Upper lobe of right lung (tissue), 1 donor: ENCODE data around the gene FCRLB. TPM values are rescaled to one million over a fixed set of nuclear protein-coding genes. Genes with fewer than 3 reads are reported as not detected.
"Not testable (repeated sequence)": the region's sequence is repeated elsewhere in the genome, so short reads cannot be mapped to it uniquely, and the experiment has no call there.

Experiments used
- ATAC-seq: fragments of 200-7000 bp; cut with Tn5 transposase; one replicate; pipeline ENCODE4 v1.9.1; 2020; ENCODE audit warnings: mild to moderate bottlenecking, moderate library complexity
- DNase-seq: peaks from one replicate; pipeline ENCODE4 v3.0.0-alpha.2; 2020
- H3K27ac ChIP-seq: fragments of 200-600 bp; one replicate; pipeline ENCODE4 v1.8.0; 2022
- H3K27me3 ChIP-seq: fragments of 200-600 bp; one replicate; pipeline ENCODE4 v1.8.0; 2022; ENCODE audit warnings: mild to moderate bottlenecking
- H3K36me3 ChIP-seq: fragments of 200-600 bp; one replicate; pipeline ENCODE4 v1.8.0; 2022
- H3K4me1 ChIP-seq: fragments of 200-600 bp; one replicate; pipeline ENCODE4 v1.8.0; 2022
- H3K4me3 ChIP-seq: fragments of 200-600 bp; one replicate; pipeline ENCODE4 v1.8.0; 2022; ENCODE audit warnings: mild to moderate bottlenecking
- H3K9me3 ChIP-seq: fragments of 200-600 bp; one replicate; pipeline ENCODE4 v1.8.0; 2022
- CTCF ChIP-seq: fragments of 200-600 bp; IDR thresholded peaks from one replicate; pipeline ENCODE4 v1.8.0; 2022; ENCODE audit warnings: antibody characterized with exemption
- intact Hi-C: fragments of 100-400 bp; cut with DNase I; formaldehyde crosslinking; loops from one replicate; pipeline ENCODE4 v1.11.0; 2022
- total RNA-seq: library from RNA; stranded (reverse); fragmentation: NEBNext Ultra II Directional; extraction: Animal tissue kit (Norgen Biotek cat#: 25700); gene quantifications from one replicate; pipeline ENCODE4 v1.2.1, GENCODE V29; 2021
- donor health status: DM: no; HTN: yes; CAD: no; lungs with severe emphysema.

FCRLB gene
- total RNA-seq, 1 donor from 2014 or later, result 2.0 TPM

DNA sequence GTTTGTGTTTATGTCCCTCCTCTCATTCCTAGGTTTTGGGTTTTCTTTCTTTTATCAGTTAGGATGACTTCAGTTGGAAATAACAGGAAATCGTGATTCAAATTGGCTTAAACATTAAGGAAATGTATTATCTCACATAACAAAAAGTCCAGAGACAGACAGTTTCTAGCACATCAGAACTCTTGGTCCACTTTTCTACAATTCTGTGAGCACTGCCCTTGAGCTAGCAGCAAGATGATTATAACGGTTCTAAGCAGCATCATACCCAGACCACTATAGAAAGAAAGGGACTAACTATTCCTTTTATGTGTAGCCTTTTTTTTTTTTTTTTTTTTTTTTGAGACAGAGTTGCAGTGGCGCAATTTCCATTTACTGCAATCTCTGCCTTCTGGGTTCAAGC is 39.5 kb upstream of the FCRLB start:
- Histone ChIP-seq H3K27me3 (no peaks in the 10 kb centered on the region), H3K4me1 (no peaks in the 10 kb centered on the region), H3K9me3 (no peaks in the 10 kb centered on the region), H3K4me3 (no peak overlapping the region), H3K27ac (no peak overlapping the region), H3K36me3 (no peaks in the 10 kb centered on the region)
- no peak for DNase-seq
- no peak for ATAC-seq
- TF ChIP-seq CTCF, result no peak
- intact Hi-C loops, result no loop called here

- H3K27me3 ChIP-seq, result peaks cover 5% of the 10 kb centered on the region
- ATAC-seq, result no peak
- H3K4me1 ChIP-seq, result no peaks in the 10 kb centered on the region
- TF ChIP-seq CTCF, result no peak
- H3K36me3 ChIP-seq, result no peaks in the 10 kb centered on the region
- intact Hi-C loops, result no loop called here
- no peak overlapping the region for H3K27ac ChIP-seq
- H3K4me3 ChIP-seq, result no peak overlapping the region
- DNase-seq, result no peak
- H3K9me3 ChIP-seq, result no peaks in the 10 kb centered on the region
These were observed 32.4 kb upstream of the FCRLB start for GRCh38 chr1:161688946-161689345.

GRCh38 chr1:161691846-161692245 is 29.5 kb upstream of the FCRLB start:
- no peaks in the 10 kb centered on the region for H3K9me3 ChIP-seq
- no peaks in the 10 kb centered on the region for H3K36me3 ChIP-seq
- no peak overlapping the region for H3K27ac ChIP-seq
- intact Hi-C loops, result no loop called here
- TF ChIP-seq CTCF, result no peak
- no peak overlapping the region for H3K4me3 ChIP-seq
- H3K4me1 ChIP-seq, result no peaks in the 10 kb centered on the region
- H3K27me3 ChIP-seq, result peaks cover 5% of the 10 kb centered on the region
- ATAC-seq (no peak), DNase-seq (no peak)

- ATAC-seq, H3K27me3 ChIP-seq, DNase-seq, intact Hi-C loops, H3K4me1 ChIP-seq, H3K4me3 ChIP-seq, H3K36me3 ChIP-seq, H3K27ac ChIP-seq, H3K9me3 ChIP-seq: not testable (repeated sequence)
These were observed 28.2 kb upstream of the FCRLB start for GRCh38 chr1:161693020-161693712.

GRCh38 chr1:161698302-161698701 is 23.0 kb upstream of the FCRLB start:
- DNase-seq, H3K4me1 ChIP-seq, H3K36me3 ChIP-seq, ATAC-seq, H3K27ac ChIP-seq, intact Hi-C loops, H3K4me3 ChIP-seq, H3K9me3 ChIP-seq, H3K27me3 ChIP-seq: not testable (repeated sequence)

DNA sequence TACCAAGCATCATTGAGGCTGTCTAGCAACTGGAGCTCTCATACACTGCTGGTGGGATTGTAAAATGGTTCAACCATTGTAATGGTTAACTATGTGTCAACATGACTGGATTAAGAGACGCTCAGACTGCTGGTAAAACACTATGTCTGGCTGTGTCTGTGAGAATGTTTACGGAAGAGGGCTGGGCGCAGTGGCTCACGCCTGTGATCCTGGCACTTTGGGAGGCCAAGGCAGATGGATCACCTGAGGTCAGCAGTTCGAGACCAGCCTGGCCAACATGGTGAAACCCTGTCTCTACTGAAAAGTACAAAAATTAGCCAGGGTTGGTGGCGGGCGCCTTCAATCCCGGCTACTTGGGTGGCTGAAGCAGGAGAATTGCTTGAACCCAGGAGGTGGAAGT is 19.1 kb upstream of the FCRLB start:
- Histone ChIP-seq H3K4me1 (no peaks in the 10 kb centered on the region), H3K27me3 (no peaks in the 10 kb centered on the region), H3K4me3 (no peak overlapping the region), H3K9me3 (no peaks in the 10 kb centered on the region), H3K36me3 (no peaks in the 10 kb centered on the region), H3K27ac (no peak overlapping the region)
- intact Hi-C loops, result no loop called here
- ATAC-seq, result no peak
- no peak for TF ChIP-seq CTCF
- no peak for DNase-seq

DNA sequence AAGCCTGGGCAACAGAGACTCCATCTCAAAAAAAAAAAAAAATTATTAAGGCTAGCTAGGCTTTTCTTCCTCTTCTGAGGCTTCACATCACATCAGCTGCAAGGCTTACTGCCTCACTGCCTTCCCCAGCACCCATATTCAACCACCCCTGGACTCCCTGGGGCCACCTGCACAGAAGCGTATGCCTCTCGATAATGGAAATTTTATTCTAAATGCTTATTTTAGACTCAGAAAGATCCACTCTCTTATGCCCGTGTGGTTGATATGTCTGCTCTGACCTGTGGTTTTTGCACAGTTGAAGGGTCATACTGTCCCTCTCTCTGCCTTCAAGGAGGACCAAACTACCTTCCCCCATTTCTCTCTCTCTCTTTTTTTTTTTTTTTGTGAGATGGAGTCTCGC is 15.8 kb upstream of the FCRLB start:
- no peak overlapping the region for H3K27ac ChIP-seq
- no peaks in the 10 kb centered on the region for H3K4me1 ChIP-seq
- H3K4me3 ChIP-seq, result no peak overlapping the region
- no peaks in the 10 kb centered on the region for H3K36me3 ChIP-seq
- intact Hi-C loops, result no loop called here
- DNase-seq (no peak), ATAC-seq (no peak)
- no peaks in the 10 kb centered on the region for H3K27me3 ChIP-seq
- TF ChIP-seq CTCF, result no peak
- no peaks in the 10 kb centered on the region for H3K9me3 ChIP-seq
